ENCODE results near the gene RAB36. TPM values are rescaled to one million over a fixed set of nuclear protein-coding genes. Genes with fewer than 3 reads are reported as not detected.

The RAB36 gene
- total and polyA plus RNA-seq, 10 donors, result 1.0 to 3.7 (median 1.6) TPM

DNA sequence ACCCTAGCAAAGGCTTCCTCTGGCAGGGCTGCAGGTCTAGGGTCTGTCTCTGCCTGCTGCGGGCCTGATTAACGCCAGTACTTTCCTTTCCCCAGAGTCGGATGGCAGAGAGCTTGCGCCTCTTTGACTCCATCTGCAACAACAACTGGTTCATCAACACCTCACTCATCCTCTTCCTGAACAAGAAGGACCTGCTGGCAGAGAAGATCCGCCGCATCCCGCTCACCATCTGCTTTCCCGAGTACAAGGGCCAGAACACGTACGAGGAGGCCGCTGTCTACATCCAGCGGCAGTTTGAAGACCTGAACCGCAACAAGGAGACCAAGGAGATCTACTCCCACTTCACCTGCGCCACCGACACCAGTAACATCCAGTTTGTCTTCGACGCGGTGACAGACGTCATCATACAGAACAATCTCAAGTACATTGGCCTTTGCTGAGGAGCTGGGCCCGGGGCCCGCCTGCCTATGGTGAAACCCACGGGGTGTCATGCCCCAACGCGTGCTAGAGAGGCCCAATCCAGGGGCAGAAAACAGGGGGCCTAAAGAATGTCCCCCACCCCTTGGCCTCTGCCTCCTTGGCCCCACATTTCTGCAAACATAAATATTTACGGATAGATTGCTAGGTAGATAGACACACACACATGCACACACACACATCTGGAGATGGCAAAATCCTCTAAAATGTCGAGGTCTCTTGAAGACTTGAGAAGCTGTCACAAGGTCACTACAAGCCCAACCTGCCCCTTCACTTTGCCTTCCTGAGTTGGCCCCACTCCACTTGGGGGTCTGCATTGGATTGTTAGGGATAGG is 22.1 kb upstream of the RAB36 start:
- Histone ChIP-seq H3K9me3 (no peaks in the 10 kb centered on the region), H3K4me3 (no peak overlapping the region), H3K36me3 (peaks cover 0 to 9% (median 0%) of the 10 kb centered on the region in 6 donors), H3K4me1 (peaks cover 0 to 14% (median 6%) of the 10 kb centered on the region in 6 donors), H3K27ac (no peak overlapping the region), H3K27me3 (replicated peaks in 1 of 7) (no peaks in the 10 kb centered on the region)
- TF ChIP-seq, protein P1, sequence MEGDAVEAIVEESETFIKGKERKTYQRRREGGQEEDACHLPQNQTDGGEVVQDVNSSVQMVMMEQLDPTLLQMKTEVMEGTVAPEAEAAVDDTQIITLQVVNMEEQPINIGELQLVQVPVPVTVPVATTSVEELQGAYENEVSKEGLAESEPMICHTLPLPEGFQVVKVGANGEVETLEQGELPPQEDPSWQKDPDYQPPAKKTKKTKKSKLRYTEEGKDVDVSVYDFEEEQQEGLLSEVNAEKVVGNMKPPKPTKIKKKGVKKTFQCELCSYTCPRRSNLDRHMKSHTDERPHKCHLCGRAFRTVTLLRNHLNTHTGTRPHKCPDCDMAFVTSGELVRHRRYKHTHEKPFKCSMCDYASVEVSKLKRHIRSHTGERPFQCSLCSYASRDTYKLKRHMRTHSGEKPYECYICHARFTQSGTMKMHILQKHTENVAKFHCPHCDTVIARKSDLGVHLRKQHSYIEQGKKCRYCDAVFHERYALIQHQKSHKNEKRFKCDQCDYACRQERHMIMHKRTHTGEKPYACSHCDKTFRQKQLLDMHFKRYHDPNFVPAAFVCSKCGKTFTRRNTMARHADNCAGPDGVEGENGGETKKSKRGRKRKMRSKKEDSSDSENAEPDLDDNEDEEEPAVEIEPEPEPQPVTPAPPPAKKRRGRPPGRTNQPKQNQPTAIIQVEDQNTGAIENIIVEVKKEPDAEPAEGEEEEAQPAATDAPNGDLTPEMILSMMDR (IDR thresholded peaks at IDR 0.05 in 8 of 11, conservative IDR thresholded peaks at IDR 0.05 in 3 of 11), result no peak
- TF ChIP-seq POLR2A (IDR thresholded peaks at IDR 0.05), result no peak
- no peak for TF ChIP-seq POLR2AphosphoS5 (IDR thresholded peaks at IDR 0.05)
- intact Hi-C loops (cut with DNase I; ENCODE audit: low total_unique reads), result no loop called here
- 95 to 96% (median 95%) methylated on average over 26 of the region's 26 CpGs for WGBS, 5 donors
- DNase-seq, result no peak

DNA sequence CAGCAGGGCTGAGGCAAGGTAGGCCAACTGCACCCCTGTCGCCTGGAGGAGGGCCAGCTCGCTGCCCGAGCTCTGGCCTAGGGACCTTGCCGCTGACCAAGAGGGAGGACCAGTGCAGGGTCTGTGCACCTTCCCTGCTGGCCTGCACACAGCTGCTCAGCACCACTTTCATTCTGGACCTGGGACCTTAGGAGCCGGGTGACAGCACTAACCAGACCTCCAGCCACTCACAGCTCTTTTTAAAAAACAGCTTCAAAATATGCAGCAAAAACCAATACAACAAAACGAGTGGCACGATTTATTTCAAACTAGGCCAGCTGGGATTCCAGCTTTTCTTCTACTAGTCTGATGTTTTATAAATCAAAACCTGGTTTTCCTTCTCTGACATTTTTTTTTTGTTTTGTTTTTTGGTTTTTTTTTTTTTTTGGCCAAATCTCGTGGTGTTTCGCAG is 21.4 kb upstream of the RAB36 start:
- no peak for TF ChIP-seq POLR2AphosphoS5 (IDR thresholded peaks at IDR 0.05)
- TF ChIP-seq, protein P1 (IDR thresholded peaks at IDR 0.05 in 8 of 11, conservative IDR thresholded peaks at IDR 0.05 in 3 of 11), result no peak
- no peak for TF ChIP-seq POLR2A (IDR thresholded peaks at IDR 0.05)
- H3K4me3 ChIP-seq, result no peak overlapping the region
- no peak overlapping the region for H3K27ac ChIP-seq
- peaks cover 0 to 21% (median 9%) of the 10 kb centered on the region in 6 donors for H3K4me1 ChIP-seq
- intact Hi-C loops (cut with DNase I; ENCODE audit: low total_unique reads), result no loop called here
- peaks cover 0 to 9% (median 0%) of the 10 kb centered on the region in 6 donors for H3K36me3 ChIP-seq
- DNase-seq, result no peak
- 80 to 91% (median 88%) methylated on average over 5 to 9 of the region's 9 CpGs for WGBS, 5 donors
- no peaks in the 10 kb centered on the region for H3K27me3 ChIP-seq (replicated peaks in 1 of 7)
- H3K9me3 ChIP-seq, result no peaks in the 10 kb centered on the region

DNA sequence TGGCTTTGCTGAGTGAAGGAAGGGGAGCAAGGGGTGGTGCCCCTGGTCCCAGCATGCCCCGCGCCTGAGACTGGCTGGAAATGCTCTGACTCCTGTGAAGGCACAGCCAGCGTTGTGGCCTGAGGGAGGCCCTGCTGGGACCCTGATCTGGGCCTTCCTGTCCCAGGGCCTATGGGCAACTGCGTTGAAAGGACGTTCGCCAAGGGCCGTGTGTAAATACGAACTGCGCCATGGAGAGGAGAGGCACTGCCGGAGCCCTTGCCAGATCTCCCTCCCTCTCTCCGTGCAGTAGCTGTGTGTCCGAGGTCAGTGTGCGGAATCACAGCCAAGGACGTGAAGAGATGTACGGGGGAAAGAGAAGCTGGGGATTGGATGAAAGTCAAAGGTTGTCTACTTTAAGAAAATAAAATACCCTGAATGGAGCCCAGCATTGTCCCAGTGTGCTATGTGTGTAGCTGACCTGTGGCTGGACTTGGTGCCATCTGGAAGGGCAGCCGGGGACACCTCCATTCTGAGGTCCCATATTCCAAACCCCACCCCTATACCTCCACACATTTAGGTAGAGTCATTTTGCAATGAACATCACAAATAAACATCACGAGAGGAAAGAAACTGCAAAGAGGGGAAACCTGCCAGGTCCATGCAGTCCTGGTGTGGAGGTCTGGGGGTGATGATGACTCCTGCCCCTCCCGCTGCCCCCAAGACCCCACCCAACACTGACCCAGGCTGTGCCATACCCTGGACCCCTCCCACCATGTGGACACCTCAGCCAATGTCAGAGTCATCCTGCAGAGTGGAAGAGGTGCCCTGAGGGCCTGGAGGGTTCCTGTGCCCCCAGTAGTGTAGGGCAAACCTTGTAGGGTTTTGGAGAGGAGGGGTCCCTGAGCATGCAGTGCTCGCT is 20.4 kb upstream of the RAB36 start:
- intact Hi-C loops (cut with DNase I; ENCODE audit: low total_unique reads), result no loop called here
- 75 to 81% (median 78%) methylated on average over 19 of the region's 19 CpGs for WGBS, 5 donors
- no peak overlapping the region for H3K27ac ChIP-seq
- no peak overlapping the region for H3K4me3 ChIP-seq
- no peaks in the 10 kb centered on the region for H3K27me3 ChIP-seq (replicated peaks in 1 of 7)
- no peak for DNase-seq
- peaks cover 0 to 11% (median 5%) of the 10 kb centered on the region in 6 donors for H3K4me1 ChIP-seq
- H3K9me3 ChIP-seq, result no peaks in the 10 kb centered on the region
- H3K36me3 ChIP-seq, result peaks cover 0 to 9% (median 0%) of the 10 kb centered on the region in 6 donors
- peak in 1 of 3 donors; percentile 40 for TF ChIP-seq POLR2AphosphoS5 (IDR thresholded peaks at IDR 0.05)
- TF ChIP-seq POLR2A (IDR thresholded peaks at IDR 0.05), result no peak

DNA sequence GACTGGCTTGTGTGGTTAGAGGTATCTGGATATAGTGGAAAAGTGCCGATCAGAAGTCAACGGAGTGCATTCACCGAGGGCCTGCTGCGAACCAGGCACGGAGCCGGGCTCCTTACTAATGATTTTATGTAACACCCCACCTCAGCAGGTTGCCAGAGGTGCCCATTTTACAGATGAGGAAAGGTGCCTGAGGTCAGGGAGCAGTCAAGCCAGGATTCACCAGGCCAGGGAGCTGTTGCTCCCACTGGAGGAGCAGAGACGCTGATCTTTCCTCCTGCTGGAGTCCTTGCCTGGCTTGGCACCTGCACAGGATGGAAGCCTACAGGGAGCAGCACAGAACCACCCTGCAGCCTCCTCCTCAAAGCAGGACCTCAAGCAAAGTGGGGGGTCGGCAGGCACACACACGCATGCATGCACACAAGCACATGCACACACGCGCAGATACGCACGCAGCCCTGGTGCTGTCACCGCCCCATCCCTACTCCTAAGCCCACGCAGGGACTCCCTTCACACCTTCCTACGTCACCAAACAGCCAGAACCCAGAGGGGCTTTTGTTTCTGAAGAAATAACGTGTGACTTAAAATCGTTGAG is 19.7 kb upstream of the RAB36 start:
- 85 to 95% (median 88%) methylated on average over 18 of the region's 18 CpGs for WGBS, 5 donors
- Histone ChIP-seq H3K27me3 (replicated peaks in 1 of 7) (no peaks in the 10 kb centered on the region), H3K36me3 (peaks cover 0 to 9% (median 0%) of the 10 kb centered on the region in 6 donors), H3K4me1 (peaks cover 0 to 9% (median 5%) of the 10 kb centered on the region in 6 donors), H3K27ac (no peak overlapping the region), H3K4me3 (no peak overlapping the region), H3K9me3 (no peaks in the 10 kb centered on the region)
- TF ChIP-seq, protein P1 (IDR thresholded peaks at IDR 0.05 in 8 of 11, conservative IDR thresholded peaks at IDR 0.05 in 3 of 11), result no peak
- TF ChIP-seq POLR2A (IDR thresholded peaks at IDR 0.05) (no peak), POLR2AphosphoS5 (IDR thresholded peaks at IDR 0.05) (no peak)
- DNase-seq, result no peak
- intact Hi-C loops (cut with DNase I; ENCODE audit: low total_unique reads), result no loop called here

All from spleen (tissue), 11 donors.